Mesothelial cell of epicardium (in vitro differentiated cells): Measurements from ENCODE around the gene RASGRP2. TPM values are rescaled to one million over a fixed set of nuclear protein-coding genes. Genes with fewer than 3 reads are reported as not detected.

ENCODE experiments used
- DNase-seq, 2 experiments: peaks; one replicate each; pipeline ENCODE4 v3.0.0; 2021; ENCODE audit warnings: low spot score in 2 of 2; ENCODE audit not compliant: unreplicated experiment in 2 of 2
- H3K27ac Mint-ChIP-seq: 2 replicates; pipeline ENCODE4 v1.8.0; 2021; ENCODE audit warnings: mixed read lengths
- H3K27me3 Mint-ChIP-seq: 2 replicates; pipeline ENCODE4 v1.8.0; 2021; ENCODE audit warnings: low read depth, mixed read lengths
- H3K36me3 Mint-ChIP-seq: 2 replicates; pipeline ENCODE4 v1.8.0; 2021; ENCODE audit warnings: mixed read lengths
- H3K4me1 Mint-ChIP-seq: 2 replicates; pipeline ENCODE4 v1.8.0; 2021; ENCODE audit warnings: mixed read lengths
- H3K4me3 Mint-ChIP-seq: 2 replicates; pipeline ENCODE4 v1.8.0; 2021; ENCODE audit warnings: mild to moderate bottlenecking, moderate library complexity, mixed read lengths
- H3K9me3 Mint-ChIP-seq: 2 replicates; pipeline ENCODE4 v1.8.0; 2021; ENCODE audit warnings: mixed read lengths
- CTCF ChIP-seq: fragments of 200-600 bp; sonication (generic); IDR thresholded peaks from one replicate; pipeline ENCODE4 v1.5.0; 2021; ENCODE audit warnings: antibody characterized with exemption; ENCODE audit not compliant: unreplicated experiment
- total RNA-seq: library from RNA; stranded (reverse); gene quantifications from 3 replicates; pipeline ENCODE4 v1.2.1, GENCODE V29; 2021

The RASGRP2 gene
- total RNA-seq, 1 donor from 2014 or later: 1.4 TPM

GRCh38 chr11:64681171-64681570, 62.8 kb downstream of the RASGRP2 start:
- DNase-seq: no peak
- H3K27ac Mint-ChIP-seq: no peak overlapping the region
- no peak overlapping the region for H3K4me3 Mint-ChIP-seq
- no peaks in the 10 kb centered on the region for H3K9me3 Mint-ChIP-seq
- H3K4me1 Mint-ChIP-seq: no peaks in the 10 kb centered on the region
- TF ChIP-seq CTCF: no peak
- H3K27me3 Mint-ChIP-seq: peaks cover 88% of the 10 kb centered on the region
- H3K36me3 Mint-ChIP-seq: no peaks in the 10 kb centered on the region

GRCh38 chr11:64679846-64680245, 64.1 kb downstream of the RASGRP2 start:
- Mint-ChIP-seq H3K27ac (no peak overlapping the region), H3K36me3 (no peaks in the 10 kb centered on the region), H3K4me3 (no peak overlapping the region), H3K9me3 (no peaks in the 10 kb centered on the region), H3K4me1 (no peaks in the 10 kb centered on the region), H3K27me3 (peaks cover 89% of the 10 kb centered on the region)
- no peak for DNase-seq
- no peak for TF ChIP-seq CTCF

GRCh38 chr11:64677441-64678023, 66.4 kb downstream of the RASGRP2 start:
- Mint-ChIP-seq H3K4me3 (no peak overlapping the region), H3K27me3 (peaks cover 89% of the 10 kb centered on the region), H3K4me1 (no peaks in the 10 kb centered on the region), H3K27ac (no peak overlapping the region), H3K36me3 (no peaks in the 10 kb centered on the region), H3K9me3 (no peaks in the 10 kb centered on the region)
- no peak for DNase-seq
- TF ChIP-seq CTCF: no peak

Other genes starting within 250 kb of the RASGRP2 start
- gene SLC22A11, start 188.2 kb downstream of the RASGRP2 start, total RNA-seq: 0.09 to 0.13 TPM (median 0.09 TPM) in 3 replicates
- not detected in 3 replicates for gene SLC22A12, start 152.9 kb downstream of the RASGRP2 start, total RNA-seq
- 9.8 to 14.0 TPM (median 12.0 TPM) in 3 replicates for gene NRXN2, start 20.9 kb downstream of the RASGRP2 start, total RNA-seq
- gene PYGM, start 15.8 kb upstream of the RASGRP2 start, total RNA-seq: 6.4 to 7.6 TPM (median 7.1 TPM) in 3 replicates
- 529 to 536 TPM (median 533 TPM) in 3 replicates for gene SF1, start 34.4 kb upstream of the RASGRP2 start, total RNA-seq
- 23.7 to 25.8 TPM (median 25.0 TPM) in 3 replicates for gene MAP4K2, start 59.1 kb upstream of the RASGRP2 start, total RNA-seq
- 44.5 to 45.4 TPM (median 44.9 TPM) in 3 replicates for gene MEN1, start 66.4 kb upstream of the RASGRP2 start, total RNA-seq
- 24.6 to 30.1 TPM (median 25.0 TPM) in 3 replicates for gene CDC42BPG, start 100.5 kb upstream of the RASGRP2 start, total RNA-seq
- gene EHD1, start 134.5 kb upstream of the RASGRP2 start, total RNA-seq: 84.9 to 94.5 TPM (median 86.8 TPM) in 3 replicates
- 29.8 to 32.9 TPM (median 31.7 TPM) in 3 replicates for gene ATG2A, start 173.1 kb upstream of the RASGRP2 start, total RNA-seq
- gene PPP2R5B, start 180.5 kb upstream of the RASGRP2 start, total RNA-seq: 12.3 to 14.4 TPM (median 13.5 TPM) in 3 replicates
- gene GPHA2, start 191.8 kb upstream of the RASGRP2 start, total RNA-seq: not detected in 3 replicates
- not detected in 3 replicates for gene MAJIN, start 228.0 kb upstream of the RASGRP2 start, total RNA-seq